Gastroesophageal sphincter (tissue), 4 donors: ENCODE results near the gene KIAA1958. TPM values are rescaled to one million over a fixed set of nuclear protein-coding genes. Genes with fewer than 3 reads are reported as not detected.

Experiments used
- ATAC-seq: fragments of 150-250 bp; one replicate; pipeline ENCODE4 v1.9.1; 2016; ENCODE audit warnings: mild to moderate bottlenecking, moderate library complexity
- H3K27ac ChIP-seq, 4 donors: fragments of 200-600 bp; sonication (generic) in 3 of 4; 1 replicate in 3 of 4; 2 replicates in 1 of 4; pipeline ENCODE4 v1.5.1; 2016 to 2019
- H3K27me3 ChIP-seq: fragments of 200-600 bp; sonication (generic); one replicate; pipeline ENCODE4 v1.5.1; 2019
- H3K36me3 ChIP-seq, 2 donors: fragments of 200-600 bp; sonication (generic); one replicate each; pipeline ENCODE4 v1.5.1; 2019; ENCODE audit warnings: control low read depth in 1 of 2
- H3K4me1 ChIP-seq, 3 donors: fragments of 200-600 bp; sonication (generic); 1 replicate in 2 of 3; 2 replicates in 1 of 3; pipeline ENCODE4 v1.5.1; 2016 to 2019; ENCODE audit warnings: control low read depth in 2 of 3
- H3K4me3 ChIP-seq, 2 donors: fragments of 200-600 bp; sonication (generic); one replicate each; pipeline ENCODE4 v1.5.1; 2019; ENCODE audit warnings: mild to moderate bottlenecking in 1 of 2, moderate library complexity in 1 of 2
- H3K9me3 ChIP-seq, 3 donors: fragments of 200-600 bp; sonication (generic); one replicate each; pipeline ENCODE4 v1.5.1; 2017 to 2019; ENCODE audit warnings: control low read depth in 2 of 3
- CTCF ChIP-seq, 4 experiments: fragments of 200-600 bp in 2 of 4; fragments of 450-650 bp in 2 of 4; sonication (generic) in 1 of 4; IDR thresholded peaks; one replicate each; pipeline ENCODE4 v1.5.1; 2017 to 2019; ENCODE audit warnings: antibody characterized with exemption in 4 of 4, mild to moderate bottlenecking in 2 of 4, moderate library complexity in 2 of 4
- EP300 ChIP-seq: sonication (generic); formaldehyde crosslinking; IDR thresholded peaks from one replicate; pipeline ENCODE4 v1.6.1; 2017; ENCODE audit warnings: antibody characterized with exemption, mild to moderate bottlenecking
- POLR2A ChIP-seq, 2 donors: fragments of 450-650 bp; IDR thresholded peaks; one replicate each; pipeline ENCODE4 v1.6.1; 2017; ENCODE audit warnings: antibody characterized with exemption in 2 of 2, mild to moderate bottlenecking in 2 of 2, moderate library complexity in 1 of 2
- POLR2AphosphoS5 ChIP-seq: sonication (generic); formaldehyde crosslinking; IDR thresholded peaks from one replicate; pipeline ENCODE4 v1.6.1; 2017; ENCODE audit warnings: antibody characterized with exemption
- WGBS, 2 donors: methylation state at CpG; one replicate each; pipeline ENCODE4 v1.1.5; 2018; ENCODE audit warnings: low coverage in 1 of 2; 5-methylcytosine and 5-hydroxymethylcytosine counted together
- total RNA-seq, 4 donors: library from RNA; depleted of rRNA; stranded (reverse); fragments of >200 nt; gene quantifications; one replicate each; pipeline ENCODE4 v1.1.0, GENCODE V29; 2016

Gene KIAA1958
- total RNA-seq, 4 donors from 2014 or later, result 3.5 to 8.4 (median 3.9) TPM

GRCh38 chr9:112493393-112494137, 6.9 kb downstream of the KIAA1958 start:
- no peak overlapping the region for H3K4me3 ChIP-seq
- TF ChIP-seq POLR2A (IDR thresholded peaks at IDR 0.05) (no peak), CTCF (IDR thresholded peaks at IDR 0.05) (no peak), POLR2AphosphoS5 (no peak), EP300 (no peak)
- H3K27ac ChIP-seq, result no peak overlapping the region
- no peaks in the 10 kb centered on the region for H3K4me1 ChIP-seq
- H3K36me3 ChIP-seq, result peaks cover 0 to 16% of the 10 kb centered on the region in 2 donors
- H3K9me3 ChIP-seq, result peaks cover 0 to 23% (median 0%) of the 10 kb centered on the region in 3 donors
- ATAC-seq, result no peak
- WGBS, 2 donors, result 100% methylated on average over 1 of the region's 1 CpG
- H3K27me3 ChIP-seq, result no peaks in the 10 kb centered on the region

- peaks cover 0 to 23% (median 0%) of the 10 kb centered on the region in 3 donors for H3K9me3 ChIP-seq
- TF ChIP-seq POLR2AphosphoS5, result no peak
- no peak overlapping the region for H3K4me3 ChIP-seq
- no peak for ATAC-seq
- peaks cover 0 to 16% of the 10 kb centered on the region in 2 donors for H3K36me3 ChIP-seq
- H3K27me3 ChIP-seq, result no peaks in the 10 kb centered on the region
- H3K27ac ChIP-seq, result no peak overlapping the region
- 100% methylated on average over 1 of the region's 1 CpG; no CpG with 5 or more reads in 1 of the 2 donors for WGBS, 2 donors
- no peaks in the 10 kb centered on the region for H3K4me1 ChIP-seq
Observed at GRCh38 chr9:112494153-112494552, 7.5 kb downstream of the KIAA1958 start.

GRCh38 chr9:112495614-112496013, 9.0 kb downstream of the KIAA1958 start:
- Histone ChIP-seq H3K9me3 (peaks cover 0 to 23% (median 0%) of the 10 kb centered on the region in 3 donors), H3K36me3 (peaks cover 0 to 16% of the 10 kb centered on the region in 2 donors), H3K4me3 (no peak overlapping the region), H3K4me1 (no peaks in the 10 kb centered on the region), H3K27me3 (no peaks in the 10 kb centered on the region), H3K27ac (no peak overlapping the region)
- TF ChIP-seq POLR2AphosphoS5 (no peak), POLR2A (IDR thresholded peaks at IDR 0.05) (no peak), CTCF (IDR thresholded peaks at IDR 0.05) (no peak), EP300 (no peak)
- ATAC-seq, result no peak
- 65 to 94% methylated on average over 4 of the region's 4 CpGs for WGBS, 2 donors

- no peak overlapping the region for H3K27ac ChIP-seq
- TF ChIP-seq POLR2A (IDR thresholded peaks at IDR 0.05) (no peak), EP300 (no peak), POLR2AphosphoS5 (no peak), CTCF (IDR thresholded peaks at IDR 0.05) (no peak)
- 52 to 66% methylated on average over 3 of the region's 3 CpGs for WGBS, 2 donors
- H3K36me3 ChIP-seq, result peaks cover 0 to 16% of the 10 kb centered on the region in 2 donors
- H3K27me3 ChIP-seq, result no peaks in the 10 kb centered on the region
- peaks cover 0 to 23% (median 0%) of the 10 kb centered on the region in 3 donors for H3K9me3 ChIP-seq
- H3K4me1 ChIP-seq, result no peaks in the 10 kb centered on the region
- ATAC-seq, result no peak
- H3K4me3 ChIP-seq, result no peak overlapping the region
Observed at GRCh38 chr9:112496074-112496722, 9.6 kb downstream of the KIAA1958 start.

GRCh38 chr9:112500842-112501241, 14.2 kb downstream of the KIAA1958 start:
- ATAC-seq, result no peak
- TF ChIP-seq POLR2A (IDR thresholded peaks at IDR 0.05), result no peak
- TF ChIP-seq EP300, result no peak
- no peak for TF ChIP-seq POLR2AphosphoS5
- H3K4me3 ChIP-seq, result no peak overlapping the region
- H3K4me1 ChIP-seq, result no peaks in the 10 kb centered on the region
- H3K27ac ChIP-seq, result no peak overlapping the region
- H3K36me3 ChIP-seq, result no peaks in the 10 kb centered on the region
- 78% methylated on average over 2 of the region's 2 CpGs; no CpG with 5 or more reads in 1 of the 2 donors for WGBS, 2 donors
- no peaks in the 10 kb centered on the region for H3K9me3 ChIP-seq
- no peaks in the 10 kb centered on the region for H3K27me3 ChIP-seq

GRCh38 chr9:112501287-112501686, 14.7 kb downstream of the KIAA1958 start:
- no peak for TF ChIP-seq EP300
- no peak for TF ChIP-seq CTCF (IDR thresholded peaks at IDR 0.05)
- TF ChIP-seq POLR2AphosphoS5, result no peak
- no peak for TF ChIP-seq POLR2A (IDR thresholded peaks at IDR 0.05)
- Histone ChIP-seq H3K27me3 (no peaks in the 10 kb centered on the region), H3K36me3 (no peaks in the 10 kb centered on the region), H3K4me3 (no peak overlapping the region), H3K9me3 (no peaks in the 10 kb centered on the region), H3K27ac (no peak overlapping the region), H3K4me1 (no peaks in the 10 kb centered on the region)
- 94 to 100% methylated on average over 2 to 8 of the region's 8 CpGs for WGBS, 2 donors
- ATAC-seq, result no peak
